ENCODE data around the gene RSPO4. TPM values are rescaled to one million over a fixed set of nuclear protein-coding genes. Genes with fewer than 3 reads are reported as not detected.

Gene RSPO4
- total and polyA plus RNA-seq, 8 donors, result 0.25 TPM; not detected in 7

DNA sequence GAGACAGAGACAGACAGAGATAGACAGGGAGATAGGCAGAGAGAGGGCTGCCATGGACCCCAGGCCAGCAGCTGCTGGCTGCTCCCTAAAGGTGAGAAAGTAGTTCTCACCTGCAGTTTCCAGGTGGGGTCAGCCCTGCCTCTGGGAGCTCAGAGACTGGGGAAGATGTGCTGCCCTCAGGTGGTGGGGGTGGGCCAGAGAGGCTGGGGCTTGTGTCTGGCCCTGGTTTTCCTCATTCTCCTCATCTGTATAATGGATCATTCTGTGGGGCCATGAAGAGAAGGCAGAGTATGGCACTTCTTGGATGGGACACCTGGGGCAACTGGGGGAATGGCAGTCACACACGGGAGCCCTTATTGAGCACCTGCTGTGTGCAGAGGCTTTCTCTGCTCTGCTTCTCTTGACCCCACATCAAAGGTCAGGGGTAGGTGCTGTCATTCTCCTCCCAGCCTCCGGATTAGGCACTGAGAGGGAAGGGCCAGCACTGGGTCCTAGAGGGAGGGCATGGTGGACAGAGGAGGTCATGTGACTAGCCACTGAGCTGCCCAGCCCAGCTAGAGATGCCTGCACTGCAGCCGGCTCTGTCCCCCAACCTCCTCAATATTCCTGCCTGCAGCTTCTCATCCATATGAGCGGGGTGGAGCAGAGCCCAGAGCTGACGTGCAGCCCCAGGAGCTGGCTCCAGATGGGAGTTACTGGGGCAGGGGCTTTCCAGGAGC lies 90.1 kb downstream of the RSPO4 start:
- Histone ChIP-seq H3K9me3 (no peaks in the 10 kb centered on the region), H3K4me3 (no peak overlapping the region), H3K36me3 (no peaks in the 10 kb centered on the region), H3K27ac (no peak overlapping the region), H3K27me3 (peaks cover 0 to 51% (median 6%) of the 10 kb centered on the region in 3 donors), H3K4me1 (no peaks in the 10 kb centered on the region)
- 55 to 67% (median 61%) methylated on average over 5 of the region's 5 CpGs for WGBS, 5 donors
- intact Hi-C loops (cut with DNase I; ENCODE audit: low total_unique reads), result no loop called here
- peak in 1 of 2 donors; percentile 49 for DNase-seq
- no peak for TF ChIP-seq EP300 (IDR thresholded peaks at IDR 0.05)
- no peak for TF ChIP-seq POLR2AphosphoS5 (IDR thresholded peaks at IDR 0.05)
- TF ChIP-seq POLR2A (IDR thresholded peaks at IDR 0.05), result no peak
- TF ChIP-seq CTCF (IDR thresholded peaks at IDR 0.05), result no peak

- peak in 1 of 2 donors; percentile 28 for DNase-seq
- no peak overlapping the region for H3K27ac ChIP-seq
- no peak overlapping the region for H3K4me3 ChIP-seq
- intact Hi-C loops (cut with DNase I; ENCODE audit: low total_unique reads), result no loop called here
- WGBS, 5 donors, result 57 to 64% (median 61%) methylated on average over 12 of the region's 12 CpGs
- peaks cover 0 to 41% (median 3%) of the 10 kb centered on the region in 3 donors for H3K27me3 ChIP-seq
- TF ChIP-seq CTCF (IDR thresholded peaks at IDR 0.05) (no peak), EP300 (IDR thresholded peaks at IDR 0.05) (no peak), POLR2AphosphoS5 (IDR thresholded peaks at IDR 0.05) (no peak), POLR2A (IDR thresholded peaks at IDR 0.05) (no peak)
- H3K4me1 ChIP-seq, result no peaks in the 10 kb centered on the region
- H3K36me3 ChIP-seq, result no peaks in the 10 kb centered on the region
- H3K9me3 ChIP-seq, result no peaks in the 10 kb centered on the region
These were observed 91.0 kb downstream of the RSPO4 start for GRCh38 chr20:910870-911770.

DNA sequence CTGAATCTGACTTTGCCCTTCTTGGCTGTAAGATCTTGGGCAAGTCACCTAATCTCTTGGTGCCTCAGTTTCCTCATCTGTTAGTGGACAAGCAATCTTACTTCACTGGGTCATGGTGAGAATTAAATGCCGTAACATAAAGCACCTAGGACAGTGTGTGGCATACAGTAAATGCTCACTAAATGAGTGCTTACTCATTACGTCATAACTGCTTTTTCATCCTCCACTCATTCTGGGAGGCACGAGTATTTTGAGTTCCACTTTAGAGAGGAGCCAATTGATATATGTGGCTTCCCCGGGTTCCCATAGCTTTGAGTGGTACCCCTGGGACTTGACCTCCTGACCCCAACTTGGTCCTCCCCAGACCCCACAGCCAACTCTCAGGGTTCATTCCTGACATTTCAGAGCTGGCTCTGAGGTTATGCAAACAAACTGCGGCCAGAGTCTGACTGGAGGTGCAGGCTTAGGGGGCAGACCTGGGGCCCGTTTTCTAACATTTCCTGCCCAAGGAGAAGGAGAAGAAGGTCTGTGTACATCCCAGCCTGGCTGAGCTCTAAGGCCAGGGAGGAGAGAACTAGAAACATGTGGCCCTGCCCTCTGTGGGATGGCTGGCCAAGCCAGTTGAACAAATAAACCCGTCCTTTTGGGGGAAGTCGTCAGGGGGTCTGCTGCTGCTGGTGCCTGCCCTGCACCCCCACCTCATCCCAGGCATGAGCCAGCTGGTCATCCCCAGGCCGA lies 91.8 kb downstream of the RSPO4 start:
- WGBS, 5 donors, result 42 to 53% (median 47%) methylated on average over 6 to 9 of the region's 9 CpGs
- no peak for DNase-seq
- no peak overlapping the region for H3K27ac ChIP-seq
- no peaks in the 10 kb centered on the region for H3K36me3 ChIP-seq
- no peak for TF ChIP-seq CTCF (IDR thresholded peaks at IDR 0.05)
- no peak for TF ChIP-seq EP300 (IDR thresholded peaks at IDR 0.05)
- TF ChIP-seq POLR2AphosphoS5 (IDR thresholded peaks at IDR 0.05), result no peak
- TF ChIP-seq POLR2A (IDR thresholded peaks at IDR 0.05), result no peak
- intact Hi-C loops (cut with DNase I; ENCODE audit: low total_unique reads), result no loop called here
- H3K27me3 ChIP-seq, result peaks cover 0 to 33% (median 0%) of the 10 kb centered on the region in 3 donors
- no peak overlapping the region for H3K4me3 ChIP-seq
- H3K9me3 ChIP-seq, result no peaks in the 10 kb centered on the region
- no peaks in the 10 kb centered on the region for H3K4me1 ChIP-seq

GRCh38 chr20:909641-910040 lies 92.5 kb downstream of the RSPO4 start:
- Histone ChIP-seq H3K4me1 (no peaks in the 10 kb centered on the region), H3K27me3 (peaks cover 0 to 30% (median 0%) of the 10 kb centered on the region in 3 donors), H3K36me3 (no peaks in the 10 kb centered on the region), H3K27ac (no peak overlapping the region), H3K9me3 (no peaks in the 10 kb centered on the region), H3K4me3 (no peak overlapping the region)
- TF ChIP-seq CTCF (IDR thresholded peaks at IDR 0.05) (no peak), POLR2A (IDR thresholded peaks at IDR 0.05) (no peak), EP300 (IDR thresholded peaks at IDR 0.05) (no peak), POLR2AphosphoS5 (IDR thresholded peaks at IDR 0.05) (no peak)
- no peak for DNase-seq
- 66 to 79% (median 74%) methylated on average over 3 of the region's 3 CpGs for WGBS, 5 donors
- intact Hi-C loops (cut with DNase I; ENCODE audit: low total_unique reads), result no loop called here

All from stomach (tissue), 9 donors.